ENCODE results near the gene C1orf50.

C1orf50 gene

GRCh38 chr1:42774928-42775526 is 8.0 kb downstream of the C1orf50 start:
- DNase-seq (ENCODE audit: low spot score in 2 of 2) (no peak), ATAC-seq (replicated peaks; ENCODE audit: extremely low read depth, poor library complexity, severe bottlenecking) (no peak)
- H3K4me1 Mint-ChIP-seq, result peaks cover 30% of the 10 kb centered on the region
- no peaks in the 10 kb centered on the region for H3K9me3 Mint-ChIP-seq
- no peaks in the 10 kb centered on the region for H3K27me3 Mint-ChIP-seq
- H3K27ac Mint-ChIP-seq (ENCODE audit: low read depth), result no peak overlapping the region
- H3K36me3 Mint-ChIP-seq (ENCODE audit: insufficient read depth), result peaks cover 32% of the 10 kb centered on the region
- H3K4me3 Mint-ChIP-seq, result no peak overlapping the region

- no peak overlapping the region for H3K27ac Mint-ChIP-seq (ENCODE audit: low read depth)
- H3K36me3 Mint-ChIP-seq (ENCODE audit: insufficient read depth), result peaks cover 39% of the 10 kb centered on the region
- no peaks in the 10 kb centered on the region for H3K27me3 Mint-ChIP-seq
- H3K4me3 Mint-ChIP-seq, result no peak overlapping the region
- DNase-seq (ENCODE audit: low spot score in 2 of 2), result no peak
- H3K9me3 Mint-ChIP-seq, result no peaks in the 10 kb centered on the region
- peaks cover 22% of the 10 kb centered on the region for H3K4me1 Mint-ChIP-seq
- ATAC-seq (replicated peaks; ENCODE audit: extremely low read depth, poor library complexity, severe bottlenecking), result no peak
These were observed 9.5 kb downstream of the C1orf50 start for GRCh38 chr1:42776502-42776901.

DNA sequence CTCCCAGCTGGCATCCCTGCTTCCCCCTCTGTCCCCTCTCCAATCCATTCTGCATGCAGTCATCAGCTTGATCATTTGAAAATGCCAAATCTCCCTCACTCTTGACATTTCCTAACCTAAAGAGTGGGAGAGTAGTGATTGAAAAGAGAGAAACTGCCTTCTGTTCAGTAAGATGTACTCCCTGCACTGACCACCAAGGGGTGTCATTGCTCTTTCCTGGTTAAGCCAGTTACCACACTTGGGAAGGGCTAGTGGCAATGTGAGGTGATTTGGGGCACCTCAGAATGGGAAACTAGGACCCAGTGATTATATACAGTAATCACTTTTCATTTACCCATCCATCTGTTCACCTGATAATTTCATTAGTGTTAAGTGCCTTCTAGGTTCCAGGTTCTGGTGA is 10.8 kb downstream of the C1orf50 start:
- Mint-ChIP-seq H3K36me3 (ENCODE audit: insufficient read depth) (peaks cover 45% of the 10 kb centered on the region), H3K4me1 (peaks cover 18% of the 10 kb centered on the region), H3K27me3 (no peaks in the 10 kb centered on the region), H3K9me3 (no peaks in the 10 kb centered on the region), H3K4me3 (no peak overlapping the region), H3K27ac (ENCODE audit: low read depth) (no peak overlapping the region)
- ATAC-seq (replicated peaks; ENCODE audit: extremely low read depth, poor library complexity, severe bottlenecking) (no peak), DNase-seq (ENCODE audit: low spot score in 2 of 2) (no peak)

DNA sequence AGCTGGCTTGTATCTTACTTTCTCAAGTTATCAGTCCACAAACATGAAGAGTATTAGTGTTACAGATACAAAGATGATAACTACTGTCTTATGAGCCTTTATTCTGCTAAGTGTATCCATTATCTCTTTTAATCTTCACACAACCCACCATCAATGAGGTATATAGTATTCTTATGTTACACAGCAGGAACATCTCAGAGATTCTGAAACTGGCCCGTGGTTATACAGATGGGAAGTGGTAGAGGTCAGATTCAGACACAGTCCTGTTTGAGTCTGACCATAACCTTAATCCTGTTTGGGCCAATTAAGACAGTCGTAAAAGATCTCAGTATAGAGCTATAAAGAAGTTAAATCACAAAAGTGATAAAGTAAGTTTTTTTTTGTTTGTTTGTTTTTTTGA is 12.7 kb downstream of the C1orf50 start:
- H3K27ac Mint-ChIP-seq (ENCODE audit: low read depth), result no peak overlapping the region
- peaks cover 45% of the 10 kb centered on the region for H3K36me3 Mint-ChIP-seq (ENCODE audit: insufficient read depth)
- no peaks in the 10 kb centered on the region for H3K9me3 Mint-ChIP-seq
- no peak overlapping the region for H3K4me3 Mint-ChIP-seq
- ATAC-seq (replicated peaks; ENCODE audit: extremely low read depth, poor library complexity, severe bottlenecking), result no peak
- no peak for DNase-seq (ENCODE audit: low spot score in 2 of 2)
- peaks cover 21% of the 10 kb centered on the region for H3K4me1 Mint-ChIP-seq
- no peaks in the 10 kb centered on the region for H3K27me3 Mint-ChIP-seq

- no peak overlapping the region for H3K4me3 Mint-ChIP-seq
- no peak for ATAC-seq (replicated peaks; ENCODE audit: extremely low read depth, poor library complexity, severe bottlenecking)
- H3K27ac Mint-ChIP-seq (ENCODE audit: low read depth), result no peak overlapping the region
- DNase-seq (ENCODE audit: low spot score in 2 of 2), result no peak
- peaks cover 23% of the 10 kb centered on the region for H3K4me1 Mint-ChIP-seq
- no peaks in the 10 kb centered on the region for H3K9me3 Mint-ChIP-seq
- H3K36me3 Mint-ChIP-seq (ENCODE audit: insufficient read depth), result peaks cover 43% of the 10 kb centered on the region
- H3K27me3 Mint-ChIP-seq, result no peaks in the 10 kb centered on the region
These were observed 13.1 kb downstream of the C1orf50 start for GRCh38 chr1:42780176-42780575.

DNA sequence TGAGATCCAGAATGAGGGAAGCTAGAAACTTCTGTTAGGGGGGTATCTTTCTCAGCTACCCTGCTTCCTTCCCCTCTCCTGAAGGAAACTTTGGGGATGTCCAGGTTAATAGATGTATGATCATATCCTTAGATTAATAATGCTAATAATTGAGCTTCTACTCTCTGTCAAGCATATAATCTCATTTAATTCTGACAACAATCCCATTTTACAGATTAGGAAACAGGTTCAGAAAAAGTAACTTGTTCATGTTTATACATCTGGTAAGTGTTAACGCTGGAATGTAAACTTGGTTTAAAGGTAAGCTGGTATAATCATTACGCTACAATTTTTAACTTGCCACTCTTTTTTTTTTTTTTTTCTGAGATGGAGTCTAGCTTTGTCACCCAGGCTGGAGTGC is 16.0 kb downstream of the C1orf50 start:
- no peaks in the 10 kb centered on the region for H3K27me3 Mint-ChIP-seq

DNA sequence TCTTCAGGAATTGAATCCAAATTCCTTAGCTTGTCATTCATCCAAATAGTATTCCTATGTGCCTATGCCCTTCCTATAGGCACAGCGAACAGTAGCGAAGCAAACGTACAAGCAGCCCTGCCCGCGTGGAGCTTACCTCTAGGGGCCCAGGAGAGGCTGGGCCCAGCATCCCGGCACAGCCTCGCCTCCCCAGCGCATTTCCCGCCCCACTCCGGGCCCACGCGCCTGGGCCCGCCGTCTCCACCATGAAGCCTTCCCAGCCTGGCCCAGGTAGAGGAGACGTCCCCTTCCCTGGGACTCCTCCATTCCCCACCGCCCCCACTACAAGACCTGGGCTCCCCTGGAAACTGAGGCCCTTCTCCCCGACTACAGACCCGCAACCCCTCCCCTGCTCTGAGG is 17.5 kb downstream of the C1orf50 start:
- ATAC-seq (replicated peaks; ENCODE audit: extremely low read depth, poor library complexity, severe bottlenecking), result no peak
- H3K9me3 Mint-ChIP-seq, result no peaks in the 10 kb centered on the region

More for the DNA sequence above, 16.0 kb downstream of the C1orf50 start:
- Mint-ChIP-seq H3K36me3 (ENCODE audit: insufficient read depth) (peaks cover 28% of the 10 kb centered on the region), H3K9me3 (no peaks in the 10 kb centered on the region), H3K4me1 (peaks cover 29% of the 10 kb centered on the region), H3K4me3 (no peak overlapping the region), H3K27ac (ENCODE audit: low read depth) (no peak overlapping the region)
- ATAC-seq (replicated peaks; ENCODE audit: extremely low read depth, poor library complexity, severe bottlenecking), result no peak
- no peak for DNase-seq (ENCODE audit: low spot score in 2 of 2)

DNA sequence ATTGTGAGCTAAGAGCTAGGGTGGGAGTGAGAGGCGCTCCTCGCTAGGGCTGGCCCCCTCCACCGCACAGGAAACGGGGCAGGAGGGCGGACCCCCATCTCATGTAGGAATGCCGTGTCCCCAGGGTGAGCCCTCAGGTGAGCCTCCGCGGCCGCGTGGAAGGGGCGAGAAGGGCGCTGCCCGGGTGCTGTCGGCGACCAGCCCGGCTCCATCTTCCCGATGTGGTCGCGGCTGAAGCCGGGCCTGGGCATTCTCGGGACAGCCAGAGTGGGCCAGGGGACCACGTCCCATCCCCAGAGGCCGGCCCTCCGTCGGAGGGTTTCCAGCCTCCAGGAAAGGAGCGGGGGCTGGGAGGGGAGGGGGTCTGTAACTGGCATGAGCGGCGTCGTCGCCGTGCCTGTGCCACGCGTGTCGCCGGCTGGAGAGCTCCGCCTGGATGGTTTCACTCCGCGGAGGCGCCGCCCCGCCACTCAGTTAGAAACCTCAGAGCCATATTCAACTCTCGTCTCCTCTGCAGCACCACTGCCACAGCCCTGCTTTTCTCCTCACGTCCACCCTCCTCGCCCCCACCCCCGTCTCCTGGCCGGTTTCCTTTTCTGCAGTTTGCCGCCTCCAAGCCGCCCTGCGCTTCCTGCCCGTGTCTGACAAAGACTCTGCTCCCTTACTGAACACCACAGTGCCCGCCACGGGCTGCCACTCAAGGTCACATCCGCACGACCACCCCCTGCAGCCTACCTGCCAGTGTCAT is 18.1 kb downstream of the C1orf50 start, which contains the start of gene TMEM269:
TMEM269 (plus strand) TSS at position 46 of the 748 bp plus-strand sequence. CDS start 4,903 bp downstream, outside the sequence.
- ATAC-seq (replicated peaks; ENCODE audit: extremely low read depth, poor library complexity, severe bottlenecking), result peak; percentile 92
- Mint-ChIP-seq H3K27me3 (no peaks in the 10 kb centered on the region), H3K4me1 (peaks cover 22% of the 10 kb centered on the region), H3K4me3 (peak within 1 kb of the TSS; percentile 78), H3K9me3 (no peaks in the 10 kb centered on the region), H3K27ac (ENCODE audit: low read depth) (peak within 1 kb of the TSS; percentile 72), H3K36me3 (ENCODE audit: insufficient read depth) (peaks cover 25% of the 10 kb centered on the region)
- peak in 1 of 2 donors; percentile 31 for DNase-seq (ENCODE audit: low spot score in 2 of 2)

More for the DNA sequence above, 17.5 kb downstream of the C1orf50 start:
- no peak for DNase-seq (ENCODE audit: low spot score in 2 of 2)
- Mint-ChIP-seq H3K4me3 (peak overlapping the region; percentile 78), H3K27me3 (no peaks in the 10 kb centered on the region), H3K27ac (ENCODE audit: low read depth) (no peak overlapping the region), H3K4me1 (peaks cover 22% of the 10 kb centered on the region), H3K36me3 (ENCODE audit: insufficient read depth) (peaks cover 25% of the 10 kb centered on the region)

- ATAC-seq (replicated peaks; ENCODE audit: extremely low read depth, poor library complexity, severe bottlenecking), result no peak
- DNase-seq (ENCODE audit: low spot score in 2 of 2), result no peak
- no peaks in the 10 kb centered on the region for H3K27me3 Mint-ChIP-seq
- H3K4me3 Mint-ChIP-seq, result peak overlapping the region; percentile 78
- H3K9me3 Mint-ChIP-seq, result no peaks in the 10 kb centered on the region
- peak overlapping the region; percentile 72 for H3K27ac Mint-ChIP-seq (ENCODE audit: low read depth)
- peaks cover 22% of the 10 kb centered on the region for H3K4me1 Mint-ChIP-seq
- H3K36me3 Mint-ChIP-seq (ENCODE audit: insufficient read depth), result peaks cover 18% of the 10 kb centered on the region
These were observed 19.0 kb downstream of the C1orf50 start for GRCh38 chr1:42786097-42786496.

DNA sequence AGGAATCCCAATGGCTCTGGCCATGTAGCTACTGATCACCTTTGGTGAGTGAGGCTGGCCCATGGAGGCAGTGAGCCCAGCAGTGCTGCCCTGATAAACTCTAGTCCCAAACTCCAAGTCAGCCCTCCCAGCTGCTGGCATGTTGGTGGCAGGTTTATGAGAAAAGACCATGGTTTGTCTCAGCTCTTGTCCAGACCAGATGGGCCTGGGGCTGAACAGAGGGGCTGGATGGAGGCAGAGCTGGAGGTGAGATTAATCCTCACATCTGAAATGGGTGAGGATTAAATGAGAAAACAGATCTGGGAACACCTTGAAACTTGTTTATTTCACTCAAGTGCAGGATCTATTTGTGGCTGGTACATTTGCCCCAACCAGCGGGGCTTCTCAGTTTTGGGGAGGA is 21.0 kb downstream of the C1orf50 start:
- no peak overlapping the region for H3K4me3 Mint-ChIP-seq

GRCh38 chr1:42793824-42794223 is 26.8 kb downstream of the C1orf50 start:
- Mint-ChIP-seq H3K4me1 (no peaks in the 10 kb centered on the region), H3K36me3 (ENCODE audit: insufficient read depth) (peaks cover 2% of the 10 kb centered on the region), H3K9me3 (no peaks in the 10 kb centered on the region), H3K27me3 (no peaks in the 10 kb centered on the region), H3K27ac (ENCODE audit: low read depth) (no peak overlapping the region), H3K4me3 (no peak overlapping the region)
- DNase-seq (ENCODE audit: low spot score in 2 of 2) (no peak), ATAC-seq (replicated peaks; ENCODE audit: extremely low read depth, poor library complexity, severe bottlenecking) (no peak)

More for the DNA sequence above, 21.0 kb downstream of the C1orf50 start:
- peaks cover 12% of the 10 kb centered on the region for H3K36me3 Mint-ChIP-seq (ENCODE audit: insufficient read depth)
- DNase-seq (ENCODE audit: low spot score in 2 of 2) (no peak), ATAC-seq (replicated peaks; ENCODE audit: extremely low read depth, poor library complexity, severe bottlenecking) (no peak)
- H3K4me1 Mint-ChIP-seq, result peaks cover 18% of the 10 kb centered on the region
- H3K9me3 Mint-ChIP-seq, result no peaks in the 10 kb centered on the region
- no peak overlapping the region for H3K27ac Mint-ChIP-seq (ENCODE audit: low read depth)
- H3K27me3 Mint-ChIP-seq, result no peaks in the 10 kb centered on the region

GRCh38 chr1:42797414-42797813 is 30.4 kb downstream of the C1orf50 start:
- DNase-seq (ENCODE audit: low spot score in 2 of 2), result no peak
- H3K27me3 Mint-ChIP-seq, result no peaks in the 10 kb centered on the region
- no peak overlapping the region for H3K4me3 Mint-ChIP-seq
- H3K4me1 Mint-ChIP-seq, result no peaks in the 10 kb centered on the region
- peaks cover 2% of the 10 kb centered on the region for H3K36me3 Mint-ChIP-seq (ENCODE audit: insufficient read depth)
- H3K9me3 Mint-ChIP-seq, result no peaks in the 10 kb centered on the region
- ATAC-seq (replicated peaks; ENCODE audit: extremely low read depth, poor library complexity, severe bottlenecking), result no peak
- no peak overlapping the region for H3K27ac Mint-ChIP-seq (ENCODE audit: low read depth)

DNA sequence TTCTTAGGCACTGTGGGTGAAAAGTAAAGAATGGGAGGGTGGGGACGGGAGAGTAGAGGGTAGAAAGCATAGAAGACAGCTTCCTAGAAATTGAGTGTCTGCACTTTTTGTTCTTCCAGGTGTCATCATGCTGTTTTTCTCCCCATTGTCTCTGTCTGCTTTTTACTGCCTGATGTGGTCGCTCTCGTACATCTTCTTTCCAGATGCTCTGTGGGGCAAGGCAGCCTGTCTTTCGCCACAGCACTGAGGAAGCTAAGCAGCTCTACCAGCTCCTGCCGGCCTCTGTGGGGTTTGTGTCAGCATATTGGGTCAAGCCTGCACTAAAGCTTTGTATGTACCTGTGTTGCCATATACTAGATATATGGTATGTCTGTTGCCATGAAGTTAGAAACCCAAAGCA is 30.9 kb downstream of the C1orf50 start:
- ATAC-seq (replicated peaks; ENCODE audit: extremely low read depth, poor library complexity, severe bottlenecking), result no peak
- Mint-ChIP-seq H3K36me3 (ENCODE audit: insufficient read depth) (peaks cover 2% of the 10 kb centered on the region), H3K4me3 (no peak overlapping the region), H3K4me1 (no peaks in the 10 kb centered on the region), H3K27ac (ENCODE audit: low read depth) (no peak overlapping the region), H3K9me3 (no peaks in the 10 kb centered on the region), H3K27me3 (no peaks in the 10 kb centered on the region)
- DNase-seq (ENCODE audit: low spot score in 2 of 2), result no peak

Data from central memory CD8-positive, alpha-beta T cell (primary cell).